ENCODE results near the gene GIGYF2. TPM values are rescaled to one million over a fixed set of nuclear protein-coding genes. Genes with fewer than 3 reads are reported as not detected.

GIGYF2 gene
- total and polyA plus RNA-seq, 8 donors: 17.4 to 50.9 (median 41.0) TPM

- Histone ChIP-seq H3K36me3 (no peaks in the 10 kb centered on the region), H3K4me1 (no peaks in the 10 kb centered on the region), H3K27ac (no peak within 1 kb of the TSS), H3K4me3 (no peak within 1 kb of the TSS), H3K27me3 (no peaks in the 10 kb centered on the region), H3K9me3 (no peaks in the 10 kb centered on the region)
- no peak for TF ChIP-seq CTCF (IDR thresholded peaks at IDR 0.05)
- FAIRE-seq (no peak), DNase-seq (no peak), ATAC-seq (no peak)
- intact Hi-C loops (cut with DNase I): loop anchor here in 1 of 3 donors (10.0 kb wide), 1 partner anchor 175 kb away; no protein-coding TSS in a partner anchor
- WGBS, 2 donors: 89 to 90% methylated on average over 21 of the region's 21 CpGs
Measured at GRCh38 chr2:232870018-232870765, 173.1 kb downstream of the GIGYF2 start, which contains the start of gene SNORC. SNORC (plus strand) TSS chr2:232870264; CDS start chr2:232870342, 78 bp downstream.

- Histone ChIP-seq H3K9me3 (no peaks in the 10 kb centered on the region), H3K4me3 (no peak overlapping the region), H3K36me3 (no peaks in the 10 kb centered on the region), H3K27ac (no peak overlapping the region), H3K4me1 (peaks cover 0 to 2% (median 0%) of the 10 kb centered on the region in 3 donors), H3K27me3 (no peaks in the 10 kb centered on the region)
- intact Hi-C loops (cut with DNase I): loop anchor here in 1 of 3 donors (10.0 kb wide), 1 partner anchor 174 kb away; no protein-coding TSS in a partner anchor
- no peak for FAIRE-seq
- TF ChIP-seq CTCF (IDR thresholded peaks at IDR 0.05): no peak
- 84 to 87% methylated on average over 17 of the region's 17 CpGs for WGBS, 2 donors
- no peak for ATAC-seq
- peak in 1 of 6 donors; percentile 35 for DNase-seq
Measured at GRCh38 chr2:232870766-232871371, 173.7 kb downstream of the GIGYF2 start.

GRCh38 chr2:232871418-232871834 is 174.3 kb downstream of the GIGYF2 start:
- Histone ChIP-seq H3K36me3 (no peaks in the 10 kb centered on the region), H3K27me3 (no peaks in the 10 kb centered on the region), H3K4me1 (peaks cover 0 to 3% (median 0%) of the 10 kb centered on the region in 3 donors), H3K9me3 (no peaks in the 10 kb centered on the region), H3K27ac (no peak overlapping the region), H3K4me3 (no peak overlapping the region)
- DNase-seq: no peak
- 80 to 91% methylated on average over 15 of the region's 15 CpGs for WGBS, 2 donors
- ATAC-seq: no peak
- no peak for FAIRE-seq
- no peak for TF ChIP-seq CTCF (IDR thresholded peaks at IDR 0.05)
- intact Hi-C loops (cut with DNase I): loop anchor here in 1 of 3 donors (10.0 kb wide), 1 partner anchor 173 kb away; no protein-coding TSS in a partner anchor

- ATAC-seq (no peak), DNase-seq (no peak), FAIRE-seq (no peak)
- H3K27ac ChIP-seq: no peak overlapping the region
- H3K36me3 ChIP-seq: no peaks in the 10 kb centered on the region
- peaks cover 0 to 3% (median 0%) of the 10 kb centered on the region in 3 donors for H3K4me1 ChIP-seq
- no peak for TF ChIP-seq CTCF (IDR thresholded peaks at IDR 0.05)
- 87 to 88% methylated on average over 22 of the region's 22 CpGs for WGBS, 2 donors
- H3K4me3 ChIP-seq: no peak overlapping the region
- intact Hi-C loops (cut with DNase I): loop anchor here in 1 of 3 donors (10.0 kb wide), 1 partner anchor 173 kb away; no protein-coding TSS in a partner anchor
- no peaks in the 10 kb centered on the region for H3K9me3 ChIP-seq
- no peaks in the 10 kb centered on the region for H3K27me3 ChIP-seq
Measured at GRCh38 chr2:232871835-232872736, 175.0 kb downstream of the GIGYF2 start.

Measured in pancreas (tissue), 10 donors.